Measurements from ENCODE around the gene P2RY6. TPM values are rescaled to one million over a fixed set of nuclear protein-coding genes. Genes with fewer than 3 reads are reported as not detected.

The P2RY6 gene
- total RNA-seq, 2 donors from 2014 or later, result not detected

DNA sequence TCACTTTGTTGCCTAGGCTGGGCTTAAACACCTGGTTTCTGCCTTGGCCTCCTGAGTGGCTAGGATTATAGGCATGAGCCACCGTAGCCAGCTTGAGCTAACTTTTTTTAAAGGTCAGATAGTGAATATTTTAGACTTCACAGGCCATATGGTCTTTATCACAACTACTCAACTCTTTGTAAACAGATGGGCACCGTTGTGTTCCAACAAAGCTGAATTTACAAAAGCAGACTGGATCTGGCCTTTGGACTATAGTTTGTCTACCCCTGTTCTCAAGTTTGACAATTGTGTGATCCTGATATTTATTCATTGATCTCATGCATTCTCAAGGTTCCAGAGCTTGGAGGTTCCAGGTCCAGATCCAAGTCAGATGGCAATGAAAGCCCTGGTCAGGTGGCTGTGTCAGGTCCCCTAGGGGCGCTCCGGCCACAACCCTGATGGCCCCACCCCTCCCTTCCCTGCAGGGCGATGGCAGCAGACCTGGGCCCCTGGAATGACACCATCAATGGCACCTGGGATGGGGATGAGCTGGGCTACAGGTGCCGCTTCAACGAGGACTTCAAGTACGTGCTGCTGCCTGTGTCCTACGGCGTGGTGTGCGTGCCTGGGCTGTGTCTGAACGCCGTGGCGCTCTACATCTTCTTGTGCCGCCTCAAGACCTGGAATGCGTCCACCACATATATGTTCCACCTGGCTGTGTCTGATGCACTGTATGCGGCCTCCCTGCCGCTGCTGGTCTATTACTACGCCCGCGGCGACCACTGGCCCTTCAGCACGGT lies 38.3 kb upstream of the P2RY6 start:
- no peaks in the 10 kb centered on the region for H3K36me3 Mint-ChIP-seq (ENCODE audit: low read depth)
- H3K4me1 Mint-ChIP-seq, result no peaks in the 10 kb centered on the region
- no peaks in the 10 kb centered on the region for H3K9me3 Mint-ChIP-seq
- no peak overlapping the region for H3K27ac Mint-ChIP-seq
- ATAC-seq (replicated peaks), result no peak
- no peak overlapping the region for H3K4me3 Mint-ChIP-seq
- H3K27me3 Mint-ChIP-seq, result no peaks in the 10 kb centered on the region

DNA sequence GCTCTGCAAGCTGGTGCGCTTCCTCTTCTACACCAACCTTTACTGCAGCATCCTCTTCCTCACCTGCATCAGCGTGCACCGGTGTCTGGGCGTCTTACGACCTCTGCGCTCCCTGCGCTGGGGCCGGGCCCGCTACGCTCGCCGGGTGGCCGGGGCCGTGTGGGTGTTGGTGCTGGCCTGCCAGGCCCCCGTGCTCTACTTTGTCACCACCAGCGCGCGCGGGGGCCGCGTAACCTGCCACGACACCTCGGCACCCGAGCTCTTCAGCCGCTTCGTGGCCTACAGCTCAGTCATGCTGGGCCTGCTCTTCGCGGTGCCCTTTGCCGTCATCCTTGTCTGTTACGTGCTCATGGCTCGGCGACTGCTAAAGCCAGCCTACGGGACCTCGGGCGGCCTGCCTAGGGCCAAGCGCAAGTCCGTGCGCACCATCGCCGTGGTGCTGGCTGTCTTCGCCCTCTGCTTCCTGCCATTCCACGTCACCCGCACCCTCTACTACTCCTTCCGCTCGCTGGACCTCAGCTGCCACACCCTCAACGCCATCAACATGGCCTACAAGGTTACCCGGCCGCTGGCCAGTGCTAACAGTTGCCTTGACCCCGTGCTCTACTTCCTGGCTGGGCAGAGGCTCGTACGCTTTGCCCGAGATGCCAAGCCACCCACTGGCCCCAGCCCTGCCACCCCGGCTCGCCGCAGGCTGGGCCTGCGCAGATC lies 37.5 kb upstream of the P2RY6 start:
- ATAC-seq (replicated peaks), result no peak
- Mint-ChIP-seq H3K36me3 (ENCODE audit: low read depth) (no peaks in the 10 kb centered on the region), H3K4me1 (no peaks in the 10 kb centered on the region), H3K4me3 (no peak overlapping the region), H3K27me3 (no peaks in the 10 kb centered on the region), H3K9me3 (no peaks in the 10 kb centered on the region), H3K27ac (no peak overlapping the region)

DNA sequence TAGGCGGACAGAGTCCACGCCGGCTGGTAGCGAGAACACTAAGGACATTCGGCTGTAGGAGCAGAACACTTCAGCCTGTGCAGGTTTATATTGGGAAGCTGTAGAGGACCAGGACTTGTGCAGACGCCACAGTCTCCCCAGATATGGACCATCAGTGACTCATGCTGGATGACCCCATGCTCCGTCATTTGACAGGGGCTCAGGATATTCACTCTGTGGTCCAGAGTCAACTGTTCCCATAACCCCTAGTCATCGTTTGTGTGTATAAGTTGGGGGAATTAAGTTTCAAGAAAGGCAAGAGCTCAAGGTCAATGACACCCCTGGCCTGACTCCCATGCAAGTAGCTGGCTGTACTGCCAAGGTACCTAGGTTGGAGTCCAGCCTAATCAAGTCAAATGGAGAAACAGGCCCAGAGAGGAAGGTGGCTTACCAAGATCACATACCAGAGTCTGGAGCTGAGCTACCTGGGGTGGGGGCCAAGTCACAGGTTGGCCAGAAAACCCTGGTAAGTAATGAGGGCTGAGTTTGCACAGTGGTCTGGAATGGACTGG lies 36.8 kb upstream of the P2RY6 start:
- no peaks in the 10 kb centered on the region for H3K4me1 Mint-ChIP-seq
- H3K27me3 Mint-ChIP-seq, result no peaks in the 10 kb centered on the region
- H3K9me3 Mint-ChIP-seq, result no peaks in the 10 kb centered on the region
- no peaks in the 10 kb centered on the region for H3K36me3 Mint-ChIP-seq (ENCODE audit: low read depth)
- no peak for ATAC-seq (replicated peaks)
- H3K27ac Mint-ChIP-seq, result no peak overlapping the region
- no peak overlapping the region for H3K4me3 Mint-ChIP-seq

DNA sequence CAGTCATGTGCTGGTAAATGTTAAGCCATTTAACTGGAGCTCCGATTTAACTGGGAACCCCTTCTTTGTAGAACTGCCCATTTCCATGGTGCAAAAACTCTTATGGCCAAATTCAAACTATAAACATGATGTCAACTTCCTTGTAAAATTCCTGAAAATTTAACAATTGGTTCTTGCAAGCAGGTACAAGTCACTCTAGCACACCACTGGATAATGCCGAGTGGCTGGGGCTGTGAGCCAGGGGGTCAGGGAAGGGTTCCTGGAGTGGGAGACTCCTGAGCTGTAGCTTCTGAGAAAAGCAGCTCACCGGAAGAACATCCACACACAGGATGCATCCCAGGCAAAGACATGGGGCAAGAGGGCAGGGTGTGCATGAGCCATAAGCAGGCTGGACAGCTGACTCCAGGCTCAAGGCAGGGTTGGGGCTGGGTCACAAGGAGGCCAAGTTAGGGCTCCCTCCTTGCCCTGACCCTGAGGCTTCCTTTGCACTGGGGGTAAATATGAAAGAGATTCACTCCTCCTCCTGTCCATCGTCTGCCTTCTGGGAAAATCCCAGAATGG lies 35.9 kb upstream of the P2RY6 start:
- no peaks in the 10 kb centered on the region for H3K27me3 Mint-ChIP-seq
- H3K36me3 Mint-ChIP-seq (ENCODE audit: low read depth), result no peaks in the 10 kb centered on the region
- H3K27ac Mint-ChIP-seq, result no peak overlapping the region
- no peaks in the 10 kb centered on the region for H3K9me3 Mint-ChIP-seq
- H3K4me1 Mint-ChIP-seq, result no peaks in the 10 kb centered on the region
- ATAC-seq (replicated peaks), result no peak
- H3K4me3 Mint-ChIP-seq, result no peak overlapping the region

DNA sequence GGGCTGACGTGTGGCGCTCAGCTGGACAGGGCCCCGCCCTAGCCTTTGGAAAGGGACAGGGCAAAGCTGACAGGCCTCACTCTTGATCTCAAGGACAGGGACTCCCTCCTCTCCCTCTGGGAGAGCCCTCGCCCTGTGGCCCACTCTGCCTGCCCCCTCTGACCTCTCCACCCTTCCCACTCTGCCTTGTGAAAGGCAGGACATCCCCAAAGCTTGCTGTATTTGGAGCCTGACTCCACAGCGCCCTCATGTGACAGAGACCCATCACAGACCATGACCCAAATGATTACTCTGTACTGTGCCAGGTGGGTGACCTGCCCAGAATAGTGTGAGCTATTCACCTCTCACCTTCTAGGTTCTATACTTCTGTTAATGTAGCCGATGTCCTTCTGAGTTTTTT lies 35.3 kb upstream of the P2RY6 start:
- no peak overlapping the region for H3K4me3 Mint-ChIP-seq
- H3K27ac Mint-ChIP-seq, result no peak overlapping the region
- H3K36me3 Mint-ChIP-seq (ENCODE audit: low read depth), result no peaks in the 10 kb centered on the region
- ATAC-seq (replicated peaks), result peak; percentile 65
- H3K27me3 Mint-ChIP-seq, result no peaks in the 10 kb centered on the region
- no peaks in the 10 kb centered on the region for H3K4me1 Mint-ChIP-seq
- H3K9me3 Mint-ChIP-seq, result no peaks in the 10 kb centered on the region

DNA sequence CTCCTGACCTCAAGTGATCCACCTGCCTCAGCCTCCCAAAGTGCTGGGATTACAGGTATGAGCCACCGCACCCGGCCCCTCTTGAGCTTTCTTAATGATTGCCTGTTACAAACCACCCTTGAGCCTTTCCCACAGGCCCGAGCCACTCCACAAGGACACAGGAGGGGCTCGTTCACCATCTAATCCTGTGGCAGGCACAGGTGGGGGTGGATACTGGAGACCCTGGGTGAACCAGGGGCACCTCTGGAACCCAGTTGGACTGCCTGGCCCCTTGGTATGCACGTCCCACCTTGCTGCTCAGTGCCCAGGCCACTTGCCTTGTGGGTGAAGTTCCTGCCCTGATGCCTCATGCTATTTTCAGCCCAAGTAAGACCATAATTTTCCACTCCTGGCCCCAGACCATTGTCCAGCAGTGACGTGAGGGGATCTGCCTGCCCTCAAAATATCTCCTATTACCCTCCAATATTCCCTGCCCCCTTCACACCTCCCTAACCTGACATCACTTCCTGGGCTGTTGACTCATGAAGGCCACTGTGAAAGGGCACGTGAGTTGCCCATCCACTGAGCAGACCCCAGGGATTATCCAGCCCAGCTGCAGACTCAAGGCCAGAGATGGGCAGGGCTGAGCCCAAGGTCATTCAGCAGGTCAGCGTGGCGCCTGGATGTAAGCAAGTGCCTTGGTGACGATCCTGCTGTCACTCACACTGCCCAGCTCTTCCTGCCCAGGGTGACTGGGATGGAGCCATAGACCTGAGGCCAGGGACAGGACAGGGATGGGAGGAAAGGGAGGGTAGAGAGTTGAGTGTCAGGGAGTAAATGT lies 34.5 kb upstream of the P2RY6 start:
- Mint-ChIP-seq H3K27me3 (no peaks in the 10 kb centered on the region), H3K4me1 (no peaks in the 10 kb centered on the region), H3K36me3 (ENCODE audit: low read depth) (no peaks in the 10 kb centered on the region), H3K4me3 (no peak overlapping the region), H3K27ac (no peak overlapping the region), H3K9me3 (no peaks in the 10 kb centered on the region)
- no peak for ATAC-seq (replicated peaks)

DNA sequence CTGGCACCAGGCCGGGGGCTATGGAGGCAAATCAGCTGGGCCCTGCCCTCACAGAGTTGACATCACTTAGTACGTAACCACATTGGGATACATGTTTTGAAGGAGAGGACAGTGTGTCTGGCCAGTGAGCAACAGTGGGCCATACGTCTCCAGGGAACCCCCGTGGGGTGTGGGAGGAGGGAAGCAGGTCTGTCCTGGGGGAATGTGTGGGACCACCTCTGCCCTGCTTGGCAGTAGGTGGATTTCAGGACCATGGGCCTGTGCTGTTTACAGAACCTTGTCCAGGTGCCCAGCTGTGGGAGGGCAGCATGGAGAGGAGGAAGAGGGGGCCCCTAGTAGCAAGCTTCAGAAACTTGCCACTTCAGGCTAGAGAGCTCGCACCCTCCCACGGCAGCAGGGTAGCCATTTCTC lies 33.0 kb upstream of the P2RY6 start:
- Mint-ChIP-seq H3K36me3 (ENCODE audit: low read depth) (no peaks in the 10 kb centered on the region), H3K4me3 (no peak overlapping the region)
- ATAC-seq (replicated peaks), result no peak

DNA sequence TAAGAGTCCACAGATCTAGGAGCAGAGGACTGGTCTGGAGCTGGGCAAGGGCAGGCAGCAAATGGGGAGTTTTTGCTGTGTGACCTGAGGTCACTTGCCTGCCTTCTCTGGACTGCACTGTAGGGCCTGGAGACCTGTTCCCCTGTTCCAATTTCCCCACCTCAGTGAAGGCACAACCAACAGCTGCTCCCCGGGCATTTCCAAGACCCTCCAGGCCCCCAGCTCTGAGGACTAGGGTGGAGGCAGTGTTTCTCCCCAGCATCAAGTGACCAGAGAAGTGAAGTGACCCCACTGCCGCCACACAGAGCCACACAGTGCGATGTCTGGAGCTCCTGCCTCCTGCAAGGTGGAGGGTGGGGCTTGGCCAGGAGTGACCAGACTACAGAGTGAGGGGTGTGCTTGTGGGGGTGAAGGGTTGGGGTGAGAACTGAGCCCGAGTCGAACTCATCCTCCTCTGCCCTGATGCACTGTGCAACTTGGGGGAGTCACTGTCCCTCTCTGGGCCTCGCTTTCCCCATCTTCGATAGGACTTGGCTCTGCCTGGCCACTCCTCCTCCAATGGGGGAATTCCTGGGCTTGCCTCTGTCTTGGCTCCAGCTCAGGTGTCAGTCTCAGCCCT lies 32.5 kb upstream of the P2RY6 start:
- Mint-ChIP-seq H3K27me3 (no peaks in the 10 kb centered on the region), H3K36me3 (ENCODE audit: low read depth) (no peaks in the 10 kb centered on the region), H3K9me3 (no peaks in the 10 kb centered on the region), H3K27ac (no peak overlapping the region), H3K4me3 (no peak overlapping the region), H3K4me1 (no peaks in the 10 kb centered on the region)
- ATAC-seq (replicated peaks), result no peak

More for the DNA sequence above, 33.0 kb upstream of the P2RY6 start:
- Mint-ChIP-seq H3K4me1 (no peaks in the 10 kb centered on the region), H3K27ac (no peak overlapping the region), H3K27me3 (no peaks in the 10 kb centered on the region), H3K9me3 (no peaks in the 10 kb centered on the region)

DNA sequence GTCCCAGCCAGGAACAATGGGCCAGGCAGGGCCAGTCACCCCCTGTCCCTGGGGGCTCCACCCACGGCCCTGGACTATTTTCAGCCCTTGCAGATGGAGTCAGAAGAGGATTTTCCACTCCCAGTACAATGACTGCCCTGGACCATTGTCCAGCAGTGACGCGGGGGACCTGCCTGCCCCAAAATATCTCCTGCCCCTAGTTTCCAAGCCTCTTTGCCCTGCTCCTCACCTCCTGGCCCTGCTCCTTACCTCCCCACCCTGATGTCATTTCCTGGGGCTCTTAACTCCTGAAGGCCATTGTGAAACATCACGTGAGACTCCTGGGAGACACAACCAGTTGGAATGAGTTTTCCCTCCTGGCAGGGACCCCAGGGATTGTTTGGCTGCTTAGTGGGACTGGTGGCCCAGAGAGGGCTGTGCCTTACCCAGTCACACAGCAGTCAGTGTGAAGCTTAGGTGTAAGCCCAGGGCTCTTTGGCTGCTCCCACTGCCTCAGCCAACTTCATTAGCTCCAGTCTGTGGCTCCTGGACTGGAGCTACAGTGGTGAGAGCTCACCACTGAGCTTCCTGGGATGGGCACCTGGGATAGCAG lies 31.9 kb upstream of the P2RY6 start:
- no peaks in the 10 kb centered on the region for H3K9me3 Mint-ChIP-seq
- no peak overlapping the region for H3K4me3 Mint-ChIP-seq
- ATAC-seq (replicated peaks), result no peak
- no peaks in the 10 kb centered on the region for H3K27me3 Mint-ChIP-seq
- H3K36me3 Mint-ChIP-seq (ENCODE audit: low read depth), result no peaks in the 10 kb centered on the region
- H3K4me1 Mint-ChIP-seq, result no peaks in the 10 kb centered on the region
- H3K27ac Mint-ChIP-seq, result no peak overlapping the region

DNA sequence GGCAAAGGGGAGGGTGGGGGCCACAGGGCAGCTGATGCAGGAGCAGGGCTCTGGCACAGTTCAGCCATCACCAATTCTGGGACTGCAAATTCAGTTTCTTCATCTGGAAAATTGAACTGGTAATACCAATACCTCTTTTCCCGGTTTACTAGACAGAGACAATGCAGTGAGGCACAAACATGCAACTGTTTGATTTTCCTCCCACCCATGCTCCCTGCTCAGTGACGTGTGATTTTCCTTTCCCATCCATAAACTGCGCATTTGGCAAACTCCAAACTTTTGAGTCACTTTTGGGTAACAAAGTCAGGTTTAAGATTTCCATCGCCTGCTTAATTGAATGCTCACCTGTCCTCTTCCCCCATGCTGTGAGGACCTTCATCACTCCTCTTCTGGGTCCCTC lies 30.8 kb upstream of the P2RY6 start:
- no peak overlapping the region for H3K4me3 Mint-ChIP-seq
- no peaks in the 10 kb centered on the region for H3K36me3 Mint-ChIP-seq (ENCODE audit: low read depth)
- H3K27ac Mint-ChIP-seq, result no peak overlapping the region
- no peak for ATAC-seq (replicated peaks)
- no peaks in the 10 kb centered on the region for H3K27me3 Mint-ChIP-seq
- no peaks in the 10 kb centered on the region for H3K9me3 Mint-ChIP-seq
- no peaks in the 10 kb centered on the region for H3K4me1 Mint-ChIP-seq

DNA sequence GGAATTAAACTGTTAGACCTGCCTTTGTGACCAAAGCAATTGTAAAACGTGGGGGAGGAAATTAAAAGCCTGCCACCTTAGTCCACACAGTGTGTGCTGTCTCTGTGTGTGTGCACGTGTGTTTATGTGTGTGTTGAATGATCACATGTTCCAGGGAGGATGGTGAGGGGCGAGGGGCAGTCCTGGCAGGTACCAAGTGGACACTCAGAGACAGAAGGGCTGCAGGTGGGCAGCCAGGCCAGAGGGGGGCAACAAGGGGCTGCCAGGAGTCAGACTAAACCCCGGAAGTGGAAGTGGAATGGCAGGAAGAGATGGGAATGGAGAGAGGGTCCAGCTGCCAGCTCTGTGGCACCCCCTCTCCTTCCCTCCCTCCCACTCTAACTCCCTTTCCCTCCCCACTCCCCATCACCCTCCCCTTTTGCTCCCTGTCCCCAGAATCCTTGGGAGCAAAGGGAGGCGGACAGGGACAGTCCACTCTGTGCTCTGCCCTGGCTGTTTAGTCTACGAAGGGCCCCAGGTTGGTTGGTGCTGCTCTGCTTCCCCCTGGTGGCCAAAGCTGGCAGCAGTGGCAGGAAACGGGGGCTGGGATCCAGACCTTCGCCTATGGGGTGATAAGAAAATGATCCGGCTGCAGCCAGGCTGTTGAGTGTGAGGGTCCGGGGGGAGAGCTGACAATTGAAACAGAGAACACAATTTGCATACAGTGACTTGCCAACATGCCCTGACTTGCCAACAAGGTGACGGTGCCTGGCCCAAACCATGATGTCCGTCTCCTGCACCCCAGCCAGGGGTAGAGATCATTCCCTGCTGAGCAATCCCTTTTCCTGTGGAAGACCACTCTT lies 29.7 kb upstream of the P2RY6 start:
- peak; percentile 88 for ATAC-seq (replicated peaks)
- Mint-ChIP-seq H3K27me3 (no peaks in the 10 kb centered on the region), H3K4me3 (peak overlapping the region; percentile 26), H3K36me3 (ENCODE audit: low read depth) (no peaks in the 10 kb centered on the region), H3K4me1 (no peaks in the 10 kb centered on the region), H3K27ac (peak overlapping the region; percentile 33), H3K9me3 (no peaks in the 10 kb centered on the region)

DNA sequence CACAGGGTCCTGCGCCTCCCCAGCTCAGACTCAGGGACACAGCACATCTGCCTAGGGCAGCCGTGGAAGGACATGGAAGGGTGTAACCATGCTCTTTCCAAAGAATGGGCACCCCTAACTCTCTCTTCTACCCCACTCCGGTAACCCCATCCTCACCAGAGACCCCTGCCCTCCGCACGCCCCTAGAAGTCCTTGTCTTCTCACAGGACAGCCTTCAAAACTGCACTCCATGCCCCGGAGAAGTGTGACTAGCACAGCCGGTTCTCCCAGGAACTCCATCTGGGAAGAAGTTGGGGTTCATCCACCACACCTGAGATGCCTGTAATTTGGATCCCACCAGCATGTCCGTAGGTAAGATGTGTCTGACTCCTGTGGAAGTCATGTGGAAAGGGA lies 29.0 kb upstream of the P2RY6 start:
- H3K4me3 Mint-ChIP-seq, result no peak overlapping the region
- no peak for ATAC-seq (replicated peaks)
- H3K36me3 Mint-ChIP-seq (ENCODE audit: low read depth), result no peaks in the 10 kb centered on the region
- no peaks in the 10 kb centered on the region for H3K9me3 Mint-ChIP-seq
- no peaks in the 10 kb centered on the region for H3K4me1 Mint-ChIP-seq
- H3K27me3 Mint-ChIP-seq, result no peaks in the 10 kb centered on the region
- H3K27ac Mint-ChIP-seq, result no peak overlapping the region

DNA sequence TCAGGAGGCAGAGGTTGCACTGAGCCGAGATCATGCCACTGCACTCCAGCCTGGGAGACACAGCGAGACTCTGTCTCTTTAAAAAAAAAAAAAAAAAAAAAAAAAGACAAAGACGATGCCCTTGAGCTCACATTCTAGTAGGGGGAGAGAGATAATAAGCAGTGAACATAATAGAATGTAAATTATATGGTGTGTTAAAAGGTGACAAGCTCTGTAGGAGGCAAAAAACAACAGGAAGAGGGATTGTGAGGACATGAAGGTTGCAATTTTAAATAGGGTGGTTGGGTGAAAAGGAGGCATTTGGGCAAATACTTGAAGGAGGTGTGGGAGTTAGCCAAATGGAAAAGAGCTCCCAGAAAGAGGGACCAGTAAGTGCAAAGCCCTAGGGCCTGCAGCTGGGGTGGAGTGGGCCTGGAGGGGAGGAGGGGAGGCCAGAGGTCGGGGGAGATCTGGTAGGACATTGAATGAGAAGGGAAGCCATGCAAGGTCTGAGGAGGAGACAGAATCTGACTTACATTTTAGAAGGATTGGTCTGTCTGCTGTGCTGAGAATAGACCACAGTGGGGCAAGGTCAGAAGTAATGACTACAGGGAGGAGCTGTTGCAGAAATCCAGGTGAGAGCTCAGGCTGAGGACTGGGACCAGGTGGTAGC lies 27.4 kb upstream of the P2RY6 start:
- no peaks in the 10 kb centered on the region for H3K4me1 Mint-ChIP-seq
- no peaks in the 10 kb centered on the region for H3K9me3 Mint-ChIP-seq
- H3K27ac Mint-ChIP-seq, result no peak overlapping the region
- no peak for ATAC-seq (replicated peaks)
- H3K36me3 Mint-ChIP-seq (ENCODE audit: low read depth), result no peaks in the 10 kb centered on the region
- H3K4me3 Mint-ChIP-seq, result no peak overlapping the region
- no peaks in the 10 kb centered on the region for H3K27me3 Mint-ChIP-seq
